ENCODE measurements around the gene SGCG.
"Not testable (repeated sequence)": the region's sequence is repeated elsewhere in the genome, so short reads cannot be mapped to it uniquely, and the experiment has no call there.

SGCG gene

GRCh38 chr13:23180711-23181110 lies at the start of gene SGCG:
TSS of gene SGCG (plus strand) at chr13:23180979. CDS start at chr13:23203695, 22,716 bp downstream.
- no peak for DNase-seq

DNA sequence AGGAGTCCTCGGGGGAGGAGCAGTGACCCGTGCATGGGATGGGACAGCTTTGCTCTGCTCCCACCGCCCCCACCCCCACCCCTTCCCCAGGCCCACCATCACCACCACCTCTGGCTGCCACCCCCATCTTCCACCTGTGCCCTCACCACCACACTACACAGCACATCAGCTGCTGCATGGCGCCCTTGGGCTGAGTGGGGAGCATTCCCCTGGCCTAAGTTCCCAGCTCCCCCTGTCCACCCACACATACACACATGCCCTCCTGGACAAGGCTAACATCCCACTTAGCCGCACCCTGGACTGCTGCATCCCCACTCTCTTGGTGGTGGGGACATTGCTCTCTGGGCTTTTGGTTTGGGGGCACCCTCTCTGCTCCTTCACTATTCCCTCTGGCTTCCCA lies 46.2 kb upstream of the SGCG start:
- DNase-seq: no peak

DNA sequence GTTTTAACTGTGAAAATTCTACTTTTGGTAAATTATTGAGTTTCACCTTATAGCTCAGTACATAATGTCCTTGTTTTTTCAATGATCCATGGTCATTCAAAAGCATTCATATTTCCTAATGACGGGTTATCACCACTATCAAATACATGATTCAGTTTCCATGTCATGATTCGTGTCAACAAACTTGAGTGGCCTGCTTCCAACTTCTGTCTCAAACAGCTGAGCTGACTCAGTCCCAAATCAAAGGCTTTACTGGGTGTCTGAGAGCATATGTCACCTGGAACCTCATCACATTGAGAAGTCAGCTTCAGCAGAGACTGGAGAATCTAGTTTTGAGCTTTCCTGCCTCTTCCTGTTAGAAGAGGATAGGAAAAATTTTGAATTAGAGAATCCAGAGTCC lies 40.3 kb upstream of the SGCG start:
- DNase-seq: no peak

GRCh38 chr13:23141964-23142363 lies 38.8 kb upstream of the SGCG start:
- no peak for DNase-seq

GRCh38 chr13:23142607-23143006 lies 38.2 kb upstream of the SGCG start:
- DNase-seq: not testable (repeated sequence)

GRCh38 chr13:23144431-23144830 lies 36.3 kb upstream of the SGCG start:
- no peak for DNase-seq

- DNase-seq: no peak
Observed at GRCh38 chr13:23146006-23146405, 34.8 kb upstream of the SGCG start.

- peak in 4 of 56 donors; percentile 8 to 19 (median 12) for DNase-seq
Observed at GRCh38 chr13:23146811-23147625, 33.8 kb upstream of the SGCG start.

GRCh38 chr13:23147827-23148226 lies 33.0 kb upstream of the SGCG start:
- no peak for DNase-seq

GRCh38 chr13:23157781-23158180 lies 23.0 kb upstream of the SGCG start:
- no peak for DNase-seq

DNA sequence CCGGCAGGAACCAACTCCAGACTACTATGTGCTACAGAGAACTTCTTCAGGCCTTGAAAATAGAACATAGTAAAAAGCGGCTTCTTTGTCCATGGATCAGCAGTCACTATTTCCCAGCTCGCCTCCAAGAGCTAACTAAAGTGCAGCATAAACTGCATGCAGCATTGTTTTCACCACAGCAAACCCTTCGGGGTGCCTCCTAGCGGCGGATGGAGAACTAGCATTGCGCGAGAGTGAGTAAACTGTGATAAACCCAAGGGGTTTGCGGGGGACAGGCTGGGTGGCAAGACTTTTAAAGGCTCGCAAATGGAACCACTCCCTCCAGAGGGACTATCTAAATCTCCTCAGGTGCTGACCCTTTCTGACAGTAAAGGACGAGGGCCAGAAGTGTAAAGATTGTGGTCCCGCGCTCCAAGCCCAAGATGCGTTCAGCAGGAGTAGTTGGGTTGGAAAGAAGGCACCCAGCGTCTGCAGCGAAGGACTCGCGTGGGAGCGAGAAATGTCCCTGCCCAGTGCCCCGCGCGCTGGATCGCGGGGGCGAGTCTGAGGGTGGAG lies 21.5 kb upstream of the SGCG start:
- DNase-seq: peak in 4 of 56 donors; percentile 5 to 26 (median 8)

DNA sequence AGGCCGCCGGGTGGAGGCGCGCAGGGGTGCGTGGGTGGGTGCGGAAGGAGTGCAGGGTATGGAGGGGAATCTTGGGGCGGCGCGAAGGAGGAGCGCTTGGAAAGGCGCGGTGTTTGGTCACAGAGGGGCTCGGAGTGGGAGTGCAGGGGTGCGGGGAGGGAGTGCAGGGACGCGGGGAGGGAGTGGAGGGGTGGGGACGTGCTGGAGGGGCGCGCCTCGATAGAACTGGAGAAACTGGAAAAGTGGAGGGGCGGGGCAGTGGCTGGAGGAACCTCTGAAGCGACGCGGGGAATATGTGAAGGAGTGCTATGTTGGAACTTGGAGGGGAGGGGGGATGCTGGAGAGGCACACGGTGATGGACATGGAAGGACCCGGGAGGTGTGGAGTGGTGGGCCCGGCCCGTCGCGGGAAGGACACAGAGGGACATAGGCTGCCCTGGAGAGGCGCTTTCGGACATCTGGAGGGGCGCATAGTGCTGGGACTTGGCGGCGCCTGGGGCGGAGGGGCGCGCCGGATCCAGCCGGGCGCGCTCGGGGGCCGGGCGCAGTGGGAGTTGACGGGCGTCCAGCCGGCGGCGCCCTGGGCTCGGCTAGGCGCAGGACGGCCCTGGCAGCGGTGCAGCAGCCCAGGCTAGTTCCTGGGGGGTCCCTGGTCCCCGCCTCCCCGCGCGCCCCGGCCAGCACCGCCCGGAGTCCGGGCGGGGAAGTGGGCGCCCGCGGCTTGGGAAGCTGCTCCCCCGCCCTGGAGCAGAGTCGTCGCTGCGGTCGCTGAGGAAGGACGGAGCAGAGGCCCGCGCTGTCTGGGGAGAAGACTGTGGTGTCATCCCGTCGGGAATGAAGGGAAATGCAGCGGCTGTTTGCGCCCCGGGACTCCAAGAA lies 20.8 kb upstream of the SGCG start:
- DNase-seq: peak in 1 of 56 donors; percentile 14

DNA sequence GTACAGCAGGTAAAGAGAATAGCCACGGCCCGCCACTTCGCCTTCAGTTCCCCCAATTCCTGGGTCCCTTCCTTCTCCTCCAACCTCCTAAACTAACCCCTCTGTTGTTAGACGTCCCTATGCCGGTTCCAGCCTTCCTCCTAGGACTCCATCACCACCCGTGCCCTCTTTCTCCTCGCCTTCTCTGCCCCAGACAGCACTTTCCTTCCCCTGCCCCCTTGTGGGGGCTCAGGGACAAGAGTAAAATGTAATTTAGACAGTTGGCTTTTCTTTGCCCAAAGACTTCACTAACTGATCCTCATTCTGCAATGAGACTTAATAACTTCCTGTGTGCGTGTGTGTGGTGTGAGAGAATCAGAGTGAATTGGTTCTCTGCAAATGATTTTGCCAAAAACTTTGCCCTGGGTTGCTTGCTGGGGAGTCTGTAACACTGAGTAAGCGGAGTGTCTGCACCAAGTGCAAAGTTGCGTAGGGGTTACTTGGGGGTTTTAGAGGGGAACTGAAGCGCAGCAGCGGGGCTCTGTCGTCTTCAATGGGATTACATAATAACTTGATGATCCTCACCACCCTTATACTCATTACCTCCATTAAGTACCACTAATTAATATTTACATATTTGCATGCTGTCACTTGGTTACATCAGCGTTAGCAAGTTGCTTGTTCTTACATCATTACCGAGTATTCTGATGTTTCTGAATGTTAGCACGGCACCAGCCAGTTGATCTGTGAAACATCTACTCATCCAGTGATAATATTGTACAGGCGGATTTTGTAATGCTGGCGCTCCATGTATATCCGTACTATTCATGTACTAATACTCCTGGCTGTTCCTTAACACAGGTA lies 19.9 kb upstream of the SGCG start:
- DNase-seq: no peak

GRCh38 chr13:23161481-23161825 lies 19.3 kb upstream of the SGCG start:
- DNase-seq: no peak

GRCh38 chr13:23175920-23176319 lies 4.9 kb upstream of the SGCG start:
- DNase-seq: no peak

- no peak for DNase-seq
Observed at GRCh38 chr13:23182142-23182541, 1.4 kb downstream of the SGCG start.

DNA sequence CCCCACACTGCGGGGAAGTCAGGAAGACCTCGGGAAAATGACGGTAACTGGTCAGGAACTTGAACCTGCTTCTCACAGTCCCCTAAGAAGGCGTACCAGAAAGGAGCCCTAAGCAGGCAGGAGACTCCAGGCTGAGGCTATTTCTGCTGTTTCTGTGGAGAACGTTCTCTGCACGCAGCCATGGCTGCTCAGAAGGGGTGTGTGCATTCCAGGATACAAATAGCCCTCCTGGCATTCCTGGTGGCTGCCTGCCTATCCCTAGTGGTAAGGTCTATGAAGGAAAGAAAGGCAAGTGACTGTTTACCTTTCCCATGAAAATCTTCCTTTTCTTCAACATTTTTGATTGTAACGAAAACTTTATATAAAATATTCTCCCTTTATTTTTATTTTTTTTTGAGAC lies 2.5 kb downstream of the SGCG start:
- no peak for DNase-seq

GRCh38 chr13:23185542-23185941 lies 4.8 kb downstream of the SGCG start:
- no peak for DNase-seq

DNA sequence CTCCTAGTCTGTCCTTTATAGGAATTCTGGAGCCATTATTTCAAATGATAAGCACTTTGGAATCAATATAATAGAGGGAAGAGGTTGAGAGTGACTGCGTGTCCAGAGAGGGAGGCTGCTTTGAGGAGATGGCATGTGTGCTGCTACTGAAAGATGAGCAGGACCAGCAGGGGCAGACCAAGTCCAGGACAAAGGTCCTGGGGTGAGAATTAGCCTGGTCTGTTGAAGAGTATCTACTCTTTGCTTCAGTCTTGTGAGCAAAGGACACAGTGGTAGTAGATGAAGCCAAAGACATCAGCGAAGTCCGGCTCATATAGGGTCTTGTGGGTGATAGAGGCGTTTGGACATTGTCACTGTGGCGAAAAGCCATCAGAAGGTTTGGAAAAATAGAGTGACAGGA lies 21.1 kb downstream of the SGCG start:
- DNase-seq: no peak

- DNase-seq: no peak
Observed at GRCh38 chr13:23202383-23202782, 21.6 kb downstream of the SGCG start.

DNA sequence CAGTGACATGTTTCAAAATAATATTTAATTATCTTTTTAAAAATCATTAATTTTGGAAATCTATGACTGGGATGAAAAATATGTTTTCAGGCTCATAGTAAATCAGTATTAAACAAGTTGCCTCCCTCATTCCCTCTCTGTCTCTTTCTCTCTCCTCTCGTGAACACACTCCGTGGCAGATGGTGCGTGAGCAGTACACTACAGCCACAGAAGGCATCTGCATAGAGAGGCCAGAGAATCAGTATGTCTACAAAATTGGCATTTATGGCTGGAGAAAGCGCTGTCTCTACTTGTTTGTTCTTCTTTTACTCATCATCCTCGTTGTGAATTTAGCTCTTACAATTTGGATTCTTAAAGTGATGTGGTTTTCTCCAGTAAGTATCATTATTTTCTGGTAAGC lies 22.7 kb downstream of the SGCG start:
- DNase-seq: peak in 4 of 56 donors; percentile 1 to 11 (median 7)

All from amygdala (tissue), 56 donors.